Kasumi-1 (cell line): ENCODE data around the gene FAIM2.
"Not testable (repeated sequence)": the region's sequence is repeated elsewhere in the genome, so short reads cannot be mapped to it uniquely, and the experiment has no call there.

Source experiments
- DNase-seq, 2 experiments: peaks; one replicate each; lab custom pipeline; 2025; lab: John Stamatoyannopoulos, UW

The FAIM2 gene

GRCh38 chr12:49877066-49877465 lies 26.6 kb downstream of the FAIM2 start:
- DNase-seq, result no peak

- no peak for DNase-seq
Observed at GRCh38 chr12:49876070-49876469, 27.6 kb downstream of the FAIM2 start.

GRCh38 chr12:49875115-49875720 lies 28.5 kb downstream of the FAIM2 start:
- DNase-seq, result no peak

GRCh38 chr12:49874142-49874897 lies 29.4 kb downstream of the FAIM2 start:
- DNase-seq, result no peak

- DNase-seq, result no peak
Observed at GRCh38 chr12:49873361-49873934, 30.3 kb downstream of the FAIM2 start.

- no peak for DNase-seq
Observed at GRCh38 chr12:49872781-49873181, 30.9 kb downstream of the FAIM2 start.

- DNase-seq, result no peak
Observed at GRCh38 chr12:49872381-49872780, 31.3 kb downstream of the FAIM2 start.

GRCh38 chr12:49871811-49872251 lies 31.9 kb downstream of the FAIM2 start:
- DNase-seq, result not testable (repeated sequence)

GRCh38 chr12:49871263-49871561 lies 32.5 kb downstream of the FAIM2 start:
- no peak for DNase-seq

- no peak for DNase-seq
Observed at GRCh38 chr12:49870501-49871262, 33.0 kb downstream of the FAIM2 start.

- DNase-seq, result no peak
Observed at GRCh38 chr12:49869816-49870500, 33.7 kb downstream of the FAIM2 start.

GRCh38 chr12:49868952-49869815 lies 34.5 kb downstream of the FAIM2 start:
- peak; percentile 92 to 94 for DNase-seq

- no peak for DNase-seq
Observed at GRCh38 chr12:49868449-49868848, 35.3 kb downstream of the FAIM2 start.

- DNase-seq, result no peak
Observed at GRCh38 chr12:49867570-49868341, 35.9 kb downstream of the FAIM2 start.

GRCh38 chr12:49866859-49867569 lies 36.7 kb downstream of the FAIM2 start:
- peak; percentile 25 to 49 for DNase-seq

- no peak for DNase-seq
Observed at GRCh38 chr12:49865782-49866135, 37.9 kb downstream of the FAIM2 start.

GRCh38 chr12:49865109-49865781 lies 38.5 kb downstream of the FAIM2 start:
- DNase-seq, result no peak

- no peak for DNase-seq
Observed at GRCh38 chr12:49864798-49865090, 39.0 kb downstream of the FAIM2 start.
